Glutamatergic neuron (in vitro differentiated cells): Measurements from ENCODE around the gene SHANK3. TPM values are rescaled to one million over a fixed set of nuclear protein-coding genes. Genes with fewer than 3 reads are reported as not detected.
"Not testable (repeated sequence)": the region's sequence is repeated elsewhere in the genome, so short reads cannot be mapped to it uniquely, and the experiment has no call there.

ENCODE experiments used
- DNase-seq: peaks from one replicate; pipeline ENCODE4 v3.0.0; 2022
- H3K27ac Mint-ChIP-seq: one replicate; pipeline ENCODE4 v1.8.0; 2020; ENCODE audit warnings: mild to moderate bottlenecking, mixed read lengths, inconsistent platforms; ENCODE audit not compliant: unreplicated experiment
- H3K27me3 Mint-ChIP-seq: one replicate; pipeline ENCODE4 v1.8.0; 2020; ENCODE audit warnings: mild to moderate bottlenecking, moderate library complexity, mixed read lengths, inconsistent platforms; ENCODE audit not compliant: unreplicated experiment
- H3K36me3 Mint-ChIP-seq: one replicate; pipeline ENCODE4 v1.8.0; 2020; ENCODE audit warnings: mild to moderate bottlenecking, mixed read lengths, inconsistent platforms; ENCODE audit not compliant: unreplicated experiment
- H3K4me1 Mint-ChIP-seq: one replicate; pipeline ENCODE4 v1.8.0; 2020; ENCODE audit warnings: mild to moderate bottlenecking, low read depth, mixed read lengths, inconsistent platforms; ENCODE audit not compliant: unreplicated experiment
- H3K4me3 Mint-ChIP-seq: one replicate; pipeline ENCODE4 v1.8.0; 2020; ENCODE audit warnings: mild to moderate bottlenecking, mixed read lengths, inconsistent platforms; ENCODE audit not compliant: unreplicated experiment
- H3K9me3 Mint-ChIP-seq: one replicate; pipeline ENCODE4 v1.8.0; 2020; ENCODE audit warnings: mild to moderate bottlenecking, moderate library complexity, mixed read lengths, inconsistent platforms; ENCODE audit not compliant: unreplicated experiment
- CTCF ChIP-seq: fragments of 200-600 bp; sonication (generic); IDR thresholded peaks from one replicate; pipeline ENCODE4 v1.5.0; 2021; ENCODE audit not compliant: partially characterized antibody, unreplicated experiment
- total RNA-seq: library from RNA; stranded (reverse); fragmentation: NEBNext Ultra II Directional; extraction: Animal tissue kit (Norgen Biotek cat#: 25700); gene quantifications from one replicate; pipeline ENCODE4 v1.2.1, GENCODE V29; 2021; ENCODE audit not compliant: unreplicated experiment

The SHANK3 gene
- total RNA-seq, 1 donor from 2014 or later: 20.4 TPM

- no peak overlapping the region for H3K27ac Mint-ChIP-seq
- peaks cover 8% of the 10 kb centered on the region for H3K4me1 Mint-ChIP-seq
- no peak for TF ChIP-seq CTCF
- no peaks in the 10 kb centered on the region for H3K36me3 Mint-ChIP-seq
- peaks cover 6% of the 10 kb centered on the region for H3K27me3 Mint-ChIP-seq
- H3K9me3 Mint-ChIP-seq: peaks cover 5% of the 10 kb centered on the region
- no peak for DNase-seq
- no peak overlapping the region for H3K4me3 Mint-ChIP-seq
Observed at GRCh38 chr22:50640857-50641647, 31.6 kb upstream of the SHANK3 start.

GRCh38 chr22:50641696-50642607 is 30.7 kb upstream of the SHANK3 start:
- H3K36me3 Mint-ChIP-seq: no peaks in the 10 kb centered on the region
- H3K4me1 Mint-ChIP-seq: peaks cover 8% of the 10 kb centered on the region
- peaks cover 4% of the 10 kb centered on the region for H3K27me3 Mint-ChIP-seq
- H3K27ac Mint-ChIP-seq: no peak overlapping the region
- no peak for DNase-seq
- no peak for TF ChIP-seq CTCF
- H3K9me3 Mint-ChIP-seq: peaks cover 5% of the 10 kb centered on the region
- H3K4me3 Mint-ChIP-seq: no peak overlapping the region

- H3K4me1 Mint-ChIP-seq, H3K9me3 Mint-ChIP-seq, H3K27ac Mint-ChIP-seq, H3K36me3 Mint-ChIP-seq, DNase-seq, H3K27me3 Mint-ChIP-seq, H3K4me3 Mint-ChIP-seq: not testable (repeated sequence)
Observed at GRCh38 chr22:50643021-50643820, 29.4 kb upstream of the SHANK3 start.

GRCh38 chr22:50643821-50644101 is 28.9 kb upstream of the SHANK3 start:
- H3K4me1 Mint-ChIP-seq, H3K36me3 Mint-ChIP-seq, DNase-seq, H3K4me3 Mint-ChIP-seq, H3K27me3 Mint-ChIP-seq, H3K27ac Mint-ChIP-seq, H3K9me3 Mint-ChIP-seq: not testable (repeated sequence)

GRCh38 chr22:50653256-50653655 is 19.4 kb upstream of the SHANK3 start:
- Mint-ChIP-seq H3K36me3 (peaks cover 4% of the 10 kb centered on the region), H3K4me3 (no peak overlapping the region), H3K9me3 (peaks cover 12% of the 10 kb centered on the region), H3K27me3 (peaks cover 5% of the 10 kb centered on the region), H3K27ac (no peak overlapping the region), H3K4me1 (no peaks in the 10 kb centered on the region)
- no peak for DNase-seq
- no peak for TF ChIP-seq CTCF

- not testable (repeated sequence) for H3K4me3 Mint-ChIP-seq, H3K9me3 Mint-ChIP-seq, H3K36me3 Mint-ChIP-seq, H3K4me1 Mint-ChIP-seq, H3K27me3 Mint-ChIP-seq, DNase-seq, H3K27ac Mint-ChIP-seq
Observed at GRCh38 chr22:50654664-50655063, 18.0 kb upstream of the SHANK3 start.
